GM12891 (cell line): Measurements from ENCODE around the gene CLRN1.

ENCODE experiments used
- POLR2A ChIP-seq: IDR thresholded peaks from 2 replicates; pipeline ENCODE4 v1.6.1; 2011; ENCODE audit warnings: low read depth, low read length, control low read depth
- POLR2AphosphoS5 ChIP-seq: IDR thresholded peaks from 2 replicates; pipeline ENCODE4 v1.6.1; 2011; ENCODE audit warnings: low read depth, low read length, control low read depth
- SPI1 ChIP-seq: IDR thresholded peaks from 2 replicates; pipeline ENCODE4 v1.6.1; 2011; ENCODE audit warnings: low read depth, low read length, control low read depth
- TAF1 ChIP-seq: IDR thresholded peaks from 2 replicates; pipeline ENCODE4 v1.6.1; 2011; ENCODE audit warnings: low read depth, low read length, control low read depth

DNA sequence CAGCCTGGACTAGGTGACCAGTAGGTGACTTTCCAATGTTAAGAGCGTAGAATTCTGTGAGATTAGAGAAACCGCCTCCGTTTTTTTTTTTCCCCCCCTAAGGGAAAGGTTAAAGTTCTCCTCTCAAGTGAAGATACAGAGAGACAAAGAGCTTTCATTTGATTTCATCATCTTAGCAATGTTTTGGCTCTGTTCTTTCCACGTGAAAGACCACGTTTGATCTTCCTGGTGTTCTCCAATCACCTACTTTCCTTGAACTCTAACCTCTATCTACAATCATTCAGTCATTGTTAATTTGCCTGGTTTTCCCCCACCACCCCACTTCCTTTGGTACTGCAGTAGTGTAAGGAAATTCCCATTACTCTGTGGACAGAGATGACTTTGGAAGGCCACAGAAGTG is 36.9 kb upstream of the CLRN1 start:
- TF ChIP-seq POLR2A, result no peak
- no peak for TF ChIP-seq TAF1
- no peak for TF ChIP-seq POLR2AphosphoS5
- no peak for TF ChIP-seq SPI1
